ENCODE measurements around the gene IGHMBP2.

- TF ChIP-seq ZNF639 (tag by site-specific recombination; IDR thresholded peaks at IDR 0.05) (no peak), ZNF398 (tag by site-specific recombination; IDR thresholded peaks at IDR 0.05) (no peak), ZNF777 (tag by site-specific recombination; IDR thresholded peaks at IDR 0.05; ENCODE audit: borderline replicate concordance) (no peak), ZBTB6 (tag by site-specific recombination; IDR thresholded peaks at IDR 0.05) (no peak), ZNF140 (tag by site-specific recombination; IDR thresholded peaks at IDR 0.05) (no peak), MYNN (tag by site-specific recombination; IDR thresholded peaks at IDR 0.05; ENCODE audit: borderline replicate concordance) (no peak)
Measured at GRCh38 chr11:68946416-68947090, 42.9 kb downstream of the IGHMBP2 start.
